LNCAP (cell line): ENCODE measurements around the gene FXYD5.

Experiments used
- TF ChIP-seq, protein P1 (sequence below): fragments of 450-650 bp; IDR thresholded peaks from 2 replicates; pipeline ENCODE4 v1.5.1; 2017; ENCODE audit warnings: mild to moderate bottlenecking

Gene FXYD5

DNA sequence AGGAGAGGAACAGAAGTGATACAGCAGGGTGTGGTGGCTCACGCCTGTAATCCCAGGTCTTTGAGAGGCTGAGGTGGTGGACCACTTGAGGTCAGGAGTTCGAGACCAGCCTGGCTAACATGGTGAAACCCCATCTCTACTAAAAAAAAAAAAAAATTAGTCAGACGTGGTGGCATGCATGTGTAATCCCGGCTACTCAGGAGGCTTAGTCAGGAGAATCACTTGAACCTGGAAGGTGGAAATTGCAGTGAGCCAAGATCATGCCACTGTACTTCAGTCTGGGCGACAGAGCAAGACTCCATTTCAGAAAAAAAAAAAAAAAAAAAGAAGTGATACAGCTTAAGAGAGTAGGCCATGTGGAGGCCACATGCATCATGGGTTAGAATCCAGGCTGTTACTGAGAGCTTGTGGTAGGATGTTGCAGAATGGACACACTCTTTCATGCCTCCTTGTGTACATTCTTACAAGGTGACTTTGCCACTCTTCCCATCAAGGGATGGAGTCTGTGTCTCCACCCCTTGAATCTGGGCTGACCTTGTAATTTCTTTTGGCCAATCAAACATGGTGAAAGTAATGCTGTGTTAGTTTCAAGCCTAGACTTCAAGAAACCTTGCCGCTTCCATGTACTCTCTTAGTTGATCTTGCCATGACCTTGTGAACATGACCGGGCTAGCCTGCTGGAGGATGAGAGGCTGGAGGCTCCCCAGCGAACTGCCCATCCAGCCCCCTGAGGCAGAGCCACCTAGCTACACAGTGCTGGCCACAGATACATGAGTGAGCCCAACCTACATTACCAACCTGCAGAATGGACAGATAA lies 61.7 kb downstream of the FXYD5 start:
- TF ChIP-seq, protein P1, sequence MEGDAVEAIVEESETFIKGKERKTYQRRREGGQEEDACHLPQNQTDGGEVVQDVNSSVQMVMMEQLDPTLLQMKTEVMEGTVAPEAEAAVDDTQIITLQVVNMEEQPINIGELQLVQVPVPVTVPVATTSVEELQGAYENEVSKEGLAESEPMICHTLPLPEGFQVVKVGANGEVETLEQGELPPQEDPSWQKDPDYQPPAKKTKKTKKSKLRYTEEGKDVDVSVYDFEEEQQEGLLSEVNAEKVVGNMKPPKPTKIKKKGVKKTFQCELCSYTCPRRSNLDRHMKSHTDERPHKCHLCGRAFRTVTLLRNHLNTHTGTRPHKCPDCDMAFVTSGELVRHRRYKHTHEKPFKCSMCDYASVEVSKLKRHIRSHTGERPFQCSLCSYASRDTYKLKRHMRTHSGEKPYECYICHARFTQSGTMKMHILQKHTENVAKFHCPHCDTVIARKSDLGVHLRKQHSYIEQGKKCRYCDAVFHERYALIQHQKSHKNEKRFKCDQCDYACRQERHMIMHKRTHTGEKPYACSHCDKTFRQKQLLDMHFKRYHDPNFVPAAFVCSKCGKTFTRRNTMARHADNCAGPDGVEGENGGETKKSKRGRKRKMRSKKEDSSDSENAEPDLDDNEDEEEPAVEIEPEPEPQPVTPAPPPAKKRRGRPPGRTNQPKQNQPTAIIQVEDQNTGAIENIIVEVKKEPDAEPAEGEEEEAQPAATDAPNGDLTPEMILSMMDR, result no peak

DNA sequence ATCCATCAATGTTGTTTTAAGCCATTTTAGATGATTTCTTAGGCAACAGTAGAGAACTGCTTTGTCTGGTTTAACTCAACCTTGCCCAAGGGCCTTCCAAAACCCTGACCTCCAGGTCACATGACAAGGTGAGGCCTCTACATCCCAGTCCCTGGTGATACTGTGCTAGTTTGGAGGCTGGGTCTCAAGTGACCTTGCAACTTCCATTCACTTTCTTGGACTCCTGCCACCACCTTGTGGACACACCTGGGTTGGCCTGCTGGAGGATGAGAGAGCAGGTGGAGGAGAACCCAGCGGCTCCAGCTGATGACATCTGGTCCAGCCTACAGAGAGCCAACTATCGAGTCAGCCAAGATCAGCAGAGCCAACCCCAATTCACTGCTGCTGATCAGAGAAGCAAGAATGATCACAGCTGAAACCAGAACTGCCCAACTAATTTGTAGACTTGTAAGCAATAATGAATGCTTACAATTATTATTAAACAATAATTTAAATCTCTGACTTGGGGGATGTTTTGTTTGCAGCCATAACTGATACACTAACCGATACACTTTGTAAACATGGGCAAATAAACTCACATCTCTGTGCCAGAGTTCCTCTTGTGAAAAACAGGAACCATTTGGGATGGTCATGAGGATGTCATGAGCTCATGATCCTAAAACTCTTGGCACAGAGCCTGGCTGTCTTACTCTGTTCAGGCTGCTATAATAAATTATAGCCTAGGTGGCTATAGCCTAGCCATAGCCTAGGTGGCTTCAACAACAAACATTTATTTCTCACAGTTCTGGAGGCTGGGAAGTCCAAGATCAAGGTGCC lies 62.5 kb downstream of the FXYD5 start:
- TF ChIP-seq, protein P1, result no peak

DNA sequence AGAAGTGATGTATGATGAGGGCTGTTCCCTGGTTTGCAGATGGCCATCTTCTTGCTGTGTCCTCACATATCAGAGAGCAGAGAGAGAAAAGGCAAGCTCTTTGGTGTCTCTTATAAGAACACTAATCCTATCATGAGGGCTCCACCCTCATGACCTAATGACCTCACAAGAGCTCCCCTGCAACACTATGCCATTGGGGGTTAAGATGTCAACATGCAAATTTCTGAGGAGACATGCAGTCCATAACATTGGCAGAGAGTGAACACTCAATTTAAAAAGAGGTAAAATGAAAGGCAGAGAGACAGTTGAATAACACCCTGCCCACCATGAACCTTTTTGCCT lies 63.1 kb downstream of the FXYD5 start:
- TF ChIP-seq, protein P1, result no peak

DNA sequence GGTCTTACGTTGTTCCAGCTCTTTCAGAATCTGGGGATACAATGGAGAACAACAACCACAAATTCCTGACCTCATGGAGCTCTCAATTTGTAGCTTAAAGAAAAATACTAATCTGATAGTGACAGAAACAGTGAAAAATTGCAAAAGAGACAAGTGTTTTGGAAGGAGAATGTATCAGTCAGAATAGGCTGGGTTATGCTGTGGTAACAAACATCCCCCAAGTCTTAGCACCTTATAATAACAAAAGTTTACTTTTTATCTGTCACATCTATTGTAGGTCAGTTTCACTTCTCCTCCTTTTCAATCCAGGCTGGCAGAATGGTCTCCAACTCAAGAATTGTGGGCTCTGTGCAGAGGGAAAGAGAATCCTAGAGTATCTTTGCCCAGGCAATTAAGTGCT lies 64.5 kb downstream of the FXYD5 start:
- TF ChIP-seq, protein P1, result no peak
